HEK293 (cell line): ENCODE results near the gene MARCHF3.
A peak's percentile ranks its signal among the peaks of the same experiment; 100 is the strongest.

Experiments
- CTCF ChIA-PET: fragments of 350-600 bp; formaldehyde crosslinking; extraction: SDS; loops from one replicate; lab custom pipeline; 2021; ENCODE audit warnings: antibody characterized with exemption; lab: Yijun Ruan, JAX
- POLR2A ChIA-PET: fragments of 300-600 bp; formaldehyde crosslinking; extraction: SDS; loops from one replicate; lab custom pipeline; 2020; ENCODE audit warnings: antibody characterized with exemption, inconsistent platforms; lab: Yijun Ruan, JAX
- H3K27ac ChIP-seq: fragments of 200-500 bp; sonication (Bioruptor generic); 2 replicates; pipeline ENCODE4 v1.5.1; 2014; ENCODE audit warnings: low read depth, low read length, control low read depth, inconsistent platforms; ENCODE audit errors: extremely low read depth
- H3K36me3 ChIP-seq, 2 experiments: fragments of 200-500 bp in 1 of 2; sonication (Bioruptor generic) in 1 of 2; 1 replicate in 1 of 2; 2 replicates in 1 of 2; pipeline ENCODE4 v1.5.1; 2014 to 2017; ENCODE audit warnings: inconsistent platforms in 2 of 2, low read length in 2 of 2; ENCODE audit not compliant: control insufficient read depth in 2 of 2, insufficient read depth in 1 of 2
- H3K4me1 ChIP-seq: fragments of 200-500 bp; sonication (Bioruptor generic); 2 replicates; pipeline ENCODE4 v1.5.1; 2014; ENCODE audit warnings: mild to moderate bottlenecking, low read length, inconsistent platforms; ENCODE audit not compliant: control insufficient read depth, insufficient read depth
- H3K4me3 ChIP-seq: 2 replicates; pipeline ENCODE4 v1.5.1; 2011; ENCODE audit warnings: low read depth, mild to moderate bottlenecking, control low read depth, low read length, moderate library complexity
- H3K9me3 ChIP-seq: fragments of 200-500 bp; sonication (Bioruptor generic); 2 replicates; pipeline ENCODE4 v1.5.1; 2014; ENCODE audit warnings: low read depth, low read length, inconsistent platforms; ENCODE audit not compliant: control insufficient read depth, insufficient read depth
- ATF2 ChIP-seq: fragments of 450-650 bp; formaldehyde crosslinking; IDR thresholded peaks from 2 replicates; pipeline ENCODE4 v1.5.1; 2016; ENCODE audit warnings: missing biosample characterization, missing genetic modification characterization, low read depth
- HOXD13 ChIP-seq: sonication (generic); formaldehyde crosslinking; IDR thresholded peaks from 2 replicates; pipeline ENCODE4 v1.8.0; 2022; ENCODE audit warnings: missing genetic modification reagents, borderline replicate concordance
- KLF16 ChIP-seq: fragments of 450-650 bp; formaldehyde crosslinking; IDR thresholded peaks from 2 replicates; pipeline ENCODE4 v1.5.1; 2017; ENCODE audit warnings: missing biosample characterization, missing genetic modification characterization
- MYNN ChIP-seq: fragments of 450-650 bp; formaldehyde crosslinking; IDR thresholded peaks from 2 replicates; pipeline ENCODE4 v1.5.1; 2016; ENCODE audit warnings: missing biosample characterization, missing genetic modification characterization, borderline replicate concordance
- OVOL3 ChIP-seq: fragments of 450-650 bp; formaldehyde crosslinking; IDR thresholded peaks from 2 replicates; pipeline ENCODE4 v1.5.1; 2016; ENCODE audit warnings: missing biosample characterization, missing genetic modification characterization
- REPIN1 ChIP-seq: fragments of 450-650 bp; formaldehyde crosslinking; IDR thresholded peaks from 2 replicates; pipeline ENCODE4 v1.5.1; 2017; ENCODE audit warnings: missing biosample characterization, missing genetic modification characterization, low read depth
- SALL2 ChIP-seq: fragments of 450-650 bp; formaldehyde crosslinking; IDR thresholded peaks from 2 replicates; pipeline ENCODE4 v1.5.0; 2017; ENCODE audit warnings: missing biosample characterization, mild to moderate bottlenecking, missing genetic modification characterization, borderline replicate concordance
- TCF7L2 ChIP-seq: IDR thresholded peaks from 2 replicates; pipeline ENCODE4 v1.6.1; 2011; ENCODE audit warnings: low read depth, mild to moderate bottlenecking, inconsistent platforms, low read length, moderate library complexity, borderline replicate concordance
- ZBTB1 ChIP-seq: fragments of 450-650 bp; formaldehyde crosslinking; IDR thresholded peaks from 2 replicates; pipeline ENCODE4 v1.5.1; 2016; ENCODE audit warnings: missing biosample characterization, missing genetic modification characterization
- ZFP69B ChIP-seq: fragments of 450-650 bp; formaldehyde crosslinking; IDR thresholded peaks from 2 replicates; pipeline ENCODE4 v1.5.1; 2016; ENCODE audit warnings: missing biosample characterization, missing genetic modification characterization
- ZIC2 ChIP-seq: fragments of 450-650 bp; formaldehyde crosslinking; IDR thresholded peaks from 2 replicates; pipeline ENCODE4 v1.5.1; 2016; ENCODE audit warnings: missing biosample characterization, missing genetic modification characterization
- ZNF18 ChIP-seq: fragments of 450-650 bp; formaldehyde crosslinking; IDR thresholded peaks from 2 replicates; pipeline ENCODE4 v1.5.1; 2016; ENCODE audit warnings: missing biosample characterization, missing genetic modification characterization
- ZNF2 ChIP-seq: fragments of 450-650 bp; formaldehyde crosslinking; IDR thresholded peaks from 2 replicates; pipeline ENCODE4 v1.5.1; 2016; ENCODE audit warnings: missing biosample characterization, missing genetic modification characterization
- ZNF324 ChIP-seq: fragments of 450-650 bp; formaldehyde crosslinking; IDR thresholded peaks from 2 replicates; pipeline ENCODE4 v1.5.1; 2016; ENCODE audit warnings: missing biosample characterization, missing genetic modification characterization
- ZNF521 ChIP-seq: fragments of 450-650 bp; formaldehyde crosslinking; IDR thresholded peaks from 2 replicates; pipeline ENCODE4 v1.5.1; 2017; ENCODE audit warnings: missing biosample characterization, mild to moderate bottlenecking, missing genetic modification characterization
- ZNF558 ChIP-seq: fragments of 450-650 bp; formaldehyde crosslinking; IDR thresholded peaks from 2 replicates; pipeline ENCODE4 v1.5.1; 2016; ENCODE audit warnings: missing biosample characterization, missing genetic modification characterization
- ZNF585B ChIP-seq: fragments of 450-650 bp; formaldehyde crosslinking; IDR thresholded peaks from 2 replicates; pipeline ENCODE4 v1.5.1; 2016; ENCODE audit warnings: missing biosample characterization, missing genetic modification characterization
- ZNF600 ChIP-seq: fragments of 450-650 bp; formaldehyde crosslinking; IDR thresholded peaks from 2 replicates; pipeline ENCODE4 v1.5.1; 2016; ENCODE audit warnings: missing biosample characterization, missing genetic modification characterization
- ZNF645 ChIP-seq: fragments of 450-650 bp; formaldehyde crosslinking; IDR thresholded peaks from 2 replicates; pipeline ENCODE4; 2016; ENCODE audit warnings: missing biosample characterization, missing genetic modification characterization
- ZNF76 ChIP-seq: fragments of 450-650 bp; formaldehyde crosslinking; IDR thresholded peaks from 2 replicates; pipeline ENCODE4; 2016; ENCODE audit warnings: low read depth, missing biosample characterization, missing genetic modification characterization, borderline replicate concordance
- ZNF785 ChIP-seq: fragments of 450-650 bp; formaldehyde crosslinking; IDR thresholded peaks from 2 replicates; pipeline ENCODE4 v1.5.1; 2016; ENCODE audit warnings: missing biosample characterization, missing genetic modification characterization
- ZNF830 ChIP-seq: fragments of 450-650 bp; IDR thresholded peaks from 2 replicates; pipeline ENCODE4 v1.5.0; 2018; ENCODE audit warnings: missing biosample characterization, missing genetic modification characterization, low read depth, mild to moderate bottlenecking, moderate library complexity
- ZNF837 ChIP-seq: fragments of 450-650 bp; formaldehyde crosslinking; IDR thresholded peaks from 2 replicates; pipeline ENCODE4 v1.5.1; 2016; ENCODE audit warnings: missing biosample characterization, missing genetic modification characterization
- TF ChIP-seq, protein P1 (sequence below): fragments of 450-650 bp; formaldehyde crosslinking; IDR thresholded peaks from 2 replicates; pipeline ENCODE4 v1.5.1; 2016; ENCODE audit warnings: missing biosample characterization, missing genetic modification characterization

MARCHF3 gene

DNA sequence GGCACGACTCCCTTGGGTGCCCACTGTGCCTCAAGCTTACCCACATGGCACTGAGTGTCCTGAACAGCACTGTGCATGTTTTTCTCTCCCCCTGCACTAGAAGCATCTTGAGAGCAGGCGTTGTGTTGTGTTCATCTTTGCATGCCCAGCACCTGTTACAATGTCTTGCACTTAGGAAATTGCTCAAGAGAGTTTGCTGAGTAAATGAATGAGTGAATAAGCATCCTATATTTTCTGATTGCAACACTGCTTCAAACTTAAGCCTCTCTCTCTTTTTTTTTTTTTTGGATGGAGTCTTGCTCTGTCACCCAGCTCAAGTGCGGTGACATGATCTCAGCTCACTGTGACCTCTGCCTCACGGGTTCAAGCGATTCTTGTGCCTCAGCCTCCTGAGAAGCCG lies 158.9 kb downstream of the MARCHF3 start (continued):
- TF ChIP-seq MYNN (tag by site-specific recombination) (no peak), ZFP69B (tag by site-specific recombination) (no peak), OVOL3 (no peak), ZNF830 (tag by site-specific recombination) (no peak)

DNA sequence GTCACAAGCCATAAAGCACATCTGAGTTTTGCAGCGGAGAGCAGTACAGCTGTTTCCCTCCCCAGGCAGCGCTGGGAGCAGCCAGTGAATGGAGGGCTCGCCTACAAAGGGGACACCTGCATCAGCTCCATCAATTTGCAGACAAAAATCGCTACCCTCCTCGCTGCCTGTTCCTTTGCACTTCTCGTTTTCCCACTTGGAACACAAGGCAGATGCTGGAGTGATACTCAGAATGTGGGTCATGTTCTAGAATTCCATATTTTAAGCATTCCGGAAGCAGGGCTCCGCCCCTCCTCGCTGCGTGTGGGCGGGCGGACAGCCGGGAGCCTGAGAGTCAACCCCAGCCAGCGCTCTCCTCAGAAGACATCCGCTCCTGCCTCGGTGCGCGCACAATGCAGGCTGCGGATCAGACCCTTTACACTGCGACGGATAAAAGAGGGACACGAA lies 161.3 kb downstream of the MARCHF3 start:
- Histone ChIP-seq H3K4me1 (no peaks in the 10 kb centered on the region), H3K27ac (no peak overlapping the region), H3K9me3 (no peaks in the 10 kb centered on the region), H3K4me3 (no peak overlapping the region), H3K36me3 (no peaks in the 10 kb centered on the region)
- TF ChIP-seq ZNF521 (tag by site-specific recombination) (no peak), ZNF600 (tag by site-specific recombination) (0 out of 2 replicates have a peak, but pooled peaks have one; percentile 26), ZNF76 (tag by site-specific recombination) (no peak), REPIN1 (tag by site-specific recombination) (no peak), OVOL3 (no peak)
- CTCF ChIA-PET: no interaction called here
- POLR2A ChIA-PET: no interaction called here

DNA sequence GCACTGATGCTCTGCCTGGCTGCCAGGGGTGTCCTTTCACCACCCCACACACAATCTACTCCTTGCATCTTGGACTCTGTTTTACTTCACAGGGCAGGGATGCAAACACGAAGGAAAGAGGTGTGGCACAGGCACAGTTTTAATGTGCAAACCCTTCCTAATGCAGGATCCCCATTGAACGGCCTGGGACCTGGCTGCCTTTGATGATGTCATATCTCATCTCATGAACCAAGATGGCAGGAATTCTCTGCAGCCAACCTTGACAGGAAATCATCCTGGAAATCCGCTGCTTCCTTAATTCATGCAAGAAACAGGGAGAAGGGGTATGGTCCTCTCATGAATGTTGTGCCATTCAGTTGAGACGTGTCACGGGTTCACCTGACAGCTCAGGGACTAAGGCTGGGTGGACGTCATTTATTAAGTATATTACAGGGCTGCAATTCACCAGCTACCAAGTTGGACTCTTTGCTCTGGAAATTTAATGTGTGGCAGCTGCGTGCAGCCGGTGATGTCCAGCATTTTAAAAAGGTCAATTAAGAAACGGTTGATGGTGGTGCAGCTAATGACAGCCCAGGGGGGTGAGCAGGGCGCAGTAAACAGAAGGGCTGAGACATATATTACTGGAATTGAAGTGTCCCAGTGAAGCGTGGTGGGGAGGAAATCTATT lies 161.9 kb downstream of the MARCHF3 start:
- H3K4me3 ChIP-seq: no peak overlapping the region
- no peaks in the 10 kb centered on the region for H3K4me1 ChIP-seq
- TF ChIP-seq ATF2 (tag by site-specific recombination): peak; percentile 82
- TF ChIP-seq ZNF785: no peak
- ChIA-PET CTCF (interaction anchor here (0.5 kb wide), 1 partner anchor 45 kb away, joined by 3 read pairs; no protein-coding TSS in a partner anchor), POLR2A (no interaction called here)
- no peaks in the 10 kb centered on the region for H3K9me3 ChIP-seq
- H3K36me3 ChIP-seq: no peaks in the 10 kb centered on the region
- no peak overlapping the region for H3K27ac ChIP-seq

GRCh38 chr5:126866851-126867636 lies 163.3 kb downstream of the MARCHF3 start:
- Histone ChIP-seq H3K4me3 (no peak overlapping the region), H3K36me3 (no peaks in the 10 kb centered on the region), H3K9me3 (no peaks in the 10 kb centered on the region), H3K4me1 (no peaks in the 10 kb centered on the region), H3K27ac (no peak overlapping the region)
- ChIA-PET POLR2A (no interaction called here), CTCF (no interaction called here)
- TF ChIP-seq HOXD13 (CRISPR knock-in tag) (no peak), ZNF2 (tag by site-specific recombination) (no peak), ZNF521 (tag by site-specific recombination) (no peak), ZBTB1 (tag by site-specific recombination) (no peak), SALL2 (tag by site-specific recombination) (no peak), ZIC2 (tag by site-specific recombination) (no peak), ZNF558 (no peak), KLF16 (tag by site-specific recombination) (no peak), ZNF645 (tag by site-specific recombination) (no peak), ZNF585B (tag by site-specific recombination) (no peak), TCF7L2 (no peak), ZNF837 (tag by site-specific recombination) (no peak), ZNF18 (tag by site-specific recombination) (no peak), ZNF324 (tag by site-specific recombination) (no peak)
- TF ChIP-seq, protein P1, sequence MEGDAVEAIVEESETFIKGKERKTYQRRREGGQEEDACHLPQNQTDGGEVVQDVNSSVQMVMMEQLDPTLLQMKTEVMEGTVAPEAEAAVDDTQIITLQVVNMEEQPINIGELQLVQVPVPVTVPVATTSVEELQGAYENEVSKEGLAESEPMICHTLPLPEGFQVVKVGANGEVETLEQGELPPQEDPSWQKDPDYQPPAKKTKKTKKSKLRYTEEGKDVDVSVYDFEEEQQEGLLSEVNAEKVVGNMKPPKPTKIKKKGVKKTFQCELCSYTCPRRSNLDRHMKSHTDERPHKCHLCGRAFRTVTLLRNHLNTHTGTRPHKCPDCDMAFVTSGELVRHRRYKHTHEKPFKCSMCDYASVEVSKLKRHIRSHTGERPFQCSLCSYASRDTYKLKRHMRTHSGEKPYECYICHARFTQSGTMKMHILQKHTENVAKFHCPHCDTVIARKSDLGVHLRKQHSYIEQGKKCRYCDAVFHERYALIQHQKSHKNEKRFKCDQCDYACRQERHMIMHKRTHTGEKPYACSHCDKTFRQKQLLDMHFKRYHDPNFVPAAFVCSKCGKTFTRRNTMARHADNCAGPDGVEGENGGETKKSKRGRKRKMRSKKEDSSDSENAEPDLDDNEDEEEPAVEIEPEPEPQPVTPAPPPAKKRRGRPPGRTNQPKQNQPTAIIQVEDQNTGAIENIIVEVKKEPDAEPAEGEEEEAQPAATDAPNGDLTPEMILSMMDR (tag by site-specific recombination): no peak
